ENCODE results near the gene COL19A1. TPM values are rescaled to one million over a fixed set of nuclear protein-coding genes. Genes with fewer than 3 reads are reported as not detected.

Gene COL19A1
- total and polyA plus RNA-seq, 2 experiments from 2014 or later: not detected

GRCh38 chr6:70216767-70217166 lies 350.4 kb downstream of the COL19A1 start (continued):
- TF ChIP-seq ZNF462 (CRISPR knock-in tag; IDR thresholded peaks at IDR 0.05) (no peak), ZNF331 (CRISPR knock-in tag; IDR thresholded peaks at IDR 0.05; ENCODE audit: low read depth) (no peak), POLR2AphosphoS5 (IDR thresholded peaks at IDR 0.05; ENCODE audit: low read depth) (no peak), EZH2phosphoT487 (IDR thresholded peaks at IDR 0.05; ENCODE audit: unreplicated experiment) (no peak), ETS1 (IDR thresholded peaks at IDR 0.05) (no peak), CREB1 (CRISPR knock-in tag; IDR thresholded peaks at IDR 0.05; ENCODE audit: low read depth) (no peak), REST (IDR thresholded peaks at IDR 0.05; ENCODE audit: unreplicated experiment) (no peak), JUNB (IDR thresholded peaks at IDR 0.05; ENCODE audit: unreplicated experiment) (no peak)

Data from GM23338 (cell line).